Endothelial cell of umbilical vein (primary cell): ENCODE data around the gene ADGRD1. TPM values are rescaled to one million over a fixed set of nuclear protein-coding genes. Genes with fewer than 3 reads are reported as not detected.

Experiments
- BruUV-seq: library from RNA; stranded (reverse); fragments of 400-500 nt; replicated peaks from 2 replicates; lab custom pipeline; 2021; lab: Mats Ljungman, UMichigan
- CTCF ChIA-PET: fragments of 300-600, 350-600 bp; sonication (Branson Sonifier 250); formaldehyde crosslinking; loops from one replicate; lab custom pipeline; 2021; ENCODE audit warnings: antibody characterized with exemption, inconsistent platforms; lab: Charles Lee
- POLR2A ChIA-PET: fragments of 300-600, 350-600 bp; sonication (Branson Sonifier 250); formaldehyde crosslinking; loops from one replicate; lab custom pipeline; 2021; ENCODE audit warnings: antibody characterized with exemption, inconsistent platforms; lab: Charles Lee
- DNase-seq: peaks from one replicate; pipeline ENCODE4 v3.0.0-alpha.2; 2011; ENCODE audit warnings: low read depth, low spot score
- FAIRE-seq: peaks from 2 replicates; lab custom pipeline; 2011; peaks lifted over from hg19 to GRCh38; lab: Jason Lieb, UNC
- H2AFZ ChIP-seq: 2 replicates; pipeline ENCODE4 v1.6.0; 2012; ENCODE audit warnings: low read depth, low read length, control low read depth, inconsistent platforms
- H3K27ac ChIP-seq: 2 replicates; pipeline ENCODE4 v1.5.1; 2011; ENCODE audit warnings: low read depth, mild to moderate bottlenecking, control low read depth, low read length, moderate library complexity; ENCODE audit not compliant: insufficient read depth
- H3K27me3 ChIP-seq, 2 experiments: 2 replicates each; pipeline versions ENCODE4 v1.6.0 to v1.6.1; 2011; ENCODE audit warnings: low read length in 2 of 2, mixed read lengths in 1 of 2; ENCODE audit not compliant: control insufficient read depth in 2 of 2, insufficient read depth in 2 of 2
- H3K36me3 ChIP-seq, 2 experiments: 2 replicates in 1 of 2; 3 replicates in 1 of 2; pipeline ENCODE4 v1.5.1; 2011; ENCODE audit warnings: low read length in 2 of 2, mild to moderate bottlenecking in 1 of 2, moderate library complexity in 1 of 2; ENCODE audit not compliant: control insufficient read depth in 2 of 2, insufficient read depth in 2 of 2; ENCODE audit errors: extremely low read depth in 1 of 2
- H3K4me1 ChIP-seq: 3 replicates; pipeline ENCODE4 v1.5.1; 2011; ENCODE audit warnings: mild to moderate bottlenecking, low read length; ENCODE audit not compliant: control insufficient read depth, insufficient read depth; ENCODE audit errors: extremely low read depth
- H3K4me2 ChIP-seq: 2 replicates; pipeline ENCODE4 v1.6.1; 2011; ENCODE audit warnings: low read length, control low read depth, mixed read lengths; ENCODE audit not compliant: insufficient read depth
- H3K4me3 ChIP-seq, 3 experiments: fragments of 200-600 bp in 1 of 3; sonication (generic), shearing (Covaris generic) in 1 of 3; replicated peaks in 1 of 3; 2 replicates each; pipeline ENCODE4 v1.5.1; 2011 to 2016; ENCODE audit warnings: control low read depth in 3 of 3, low read length in 3 of 3, mild to moderate bottlenecking in 2 of 3, inconsistent platforms in 1 of 3, low read depth in 1 of 3, moderate library complexity in 1 of 3; ENCODE audit not compliant: insufficient read depth in 1 of 3
- H3K79me2 ChIP-seq: 2 replicates; pipeline ENCODE4 v1.6.0; 2012; ENCODE audit warnings: low read length, inconsistent platforms; ENCODE audit not compliant: control insufficient read depth, insufficient read depth
- H3K9ac ChIP-seq: replicated peaks from 2 replicates; pipeline ENCODE3; 2011; ENCODE audit warnings: low read length, control low read depth; ENCODE audit not compliant: insufficient read depth; ENCODE audit errors: extremely low read depth
- H3K9me1 ChIP-seq: replicated peaks from 3 replicates; pipeline ENCODE4 v1.6.0; 2011; ENCODE audit warnings: mild to moderate bottlenecking, low read length; ENCODE audit not compliant: control insufficient read depth, insufficient read depth; ENCODE audit errors: extremely low read depth
- H3K9me3 ChIP-seq: replicated peaks from 2 replicates; pipeline ENCODE4 v1.5.1; 2012; ENCODE audit warnings: low read length, inconsistent platforms; ENCODE audit not compliant: control insufficient read depth, insufficient read depth
- H4K20me1 ChIP-seq: replicated peaks from 2 replicates; pipeline ENCODE3; 2011; ENCODE audit warnings: mild to moderate bottlenecking, low read length; ENCODE audit not compliant: control insufficient read depth, insufficient read depth; ENCODE audit errors: extremely low read depth
- CTCF ChIP-seq, 2 donors: IDR thresholded peaks; 1 replicate in 1 of 2; 2 replicates in 1 of 2; pipeline ENCODE4 v1.5.1; 2011; ENCODE audit warnings: low read length in 2 of 2, mild to moderate bottlenecking in 2 of 2, moderate library complexity in 2 of 2, control low read depth in 1 of 2, inconsistent platforms in 1 of 2, low read depth in 1 of 2; ENCODE audit not compliant: insufficient read depth in 1 of 2; ENCODE audit errors: extremely low read depth in 1 of 2
- FOS ChIP-seq: IDR thresholded peaks from 2 replicates; pipeline ENCODE4 v1.6.1; 2011; ENCODE audit warnings: mild to moderate bottlenecking, low read length, moderate library complexity, borderline replicate concordance; ENCODE audit not compliant: insufficient read depth
- GATA2 ChIP-seq: IDR thresholded peaks from 2 replicates; pipeline ENCODE4 v1.7.0; 2011; ENCODE audit warnings: low read depth, mild to moderate bottlenecking, moderate library complexity, mixed read lengths, low read length; ENCODE audit not compliant: insufficient read length, insufficient read depth
- MAX ChIP-seq: IDR thresholded peaks from 2 replicates; pipeline ENCODE4 v1.6.1; 2011; ENCODE audit not compliant: insufficient read depth, insufficient read length
- MYC ChIP-seq: IDR thresholded peaks from one replicate; pipeline ENCODE4 v1.6.1; 2011; ENCODE audit warnings: mild to moderate bottlenecking, low read depth, low read length
- POLR2A ChIP-seq: IDR thresholded peaks from 2 replicates; pipeline ENCODE4 v1.6.1; 2012; ENCODE audit warnings: low read depth, mild to moderate bottlenecking, control low read depth, low read length
- dilution Hi-C: fragments of 300-500 bp; cut with MboI; formaldehyde crosslinking; loops from one replicate; pipeline ENCODE4 v1.15.0; 2019; ENCODE audit warnings: low sequenced_read_pairs; ENCODE audit not compliant: extremely low pct_ligation_motif_present
- intact Hi-C: fragments of 100-400 bp; cut with micrococcal nuclease; formaldehyde crosslinking; loops from one replicate; pipeline ENCODE4 v1.10.0; 2022
- polyA plus RNA-seq, 4 experiments: library from polyadenylated mRNA; depleted of rRNA in 3 of 4; stranded (reverse) in 3 of 4; unstranded in 1 of 4; fragments of >200 nt; gene quantifications; 2 replicates each; pipeline versions ENCODE4 v1.2.1 to v1.2.3, GENCODE V29; 2011 to 2012; ENCODE audit warnings: missing spikeins in 1 of 4
- total RNA-seq: library from RNA; stranded (reverse); gene quantifications from 2 replicates; pipeline ENCODE4 v1.2.3, GENCODE V29; 2021

ADGRD1 gene
- total and polyA plus RNA-seq, 2 donors (not counting 3 experiments of a cell fraction or from before 2014, with no cell fraction given), result 0.07 TPM; not detected in 1

- Histone ChIP-seq H3K4me1 (no peaks in the 10 kb centered on the region), H3K9me3 (no peaks in the 10 kb centered on the region), H3K4me2 (no peak overlapping the region), H3K27me3 (no peaks in the 10 kb centered on the region), H3K27ac (no peak overlapping the region), H4K20me1 (no peaks in the 10 kb centered on the region), H3K9ac (no peak overlapping the region), H3K9me1 (no peaks in the 10 kb centered on the region), H3K4me3 (no peak overlapping the region), H2AFZ (no peak overlapping the region), H3K79me2 (no peaks in the 10 kb centered on the region), H3K36me3 (no peaks in the 10 kb centered on the region)
- DNase-seq, result no peak
- FAIRE-seq, result no peak
- TF ChIP-seq MAX, result no peak
- TF ChIP-seq POLR2A, result no peak
- no peak for TF ChIP-seq CTCF (IDR thresholded peaks at IDR 0.05; ENCODE audit: extremely low read depth in 1 of 2, insufficient read depth in 1 of 2, low read depth in 1 of 2, low read length in 2 of 2)
- no peak for TF ChIP-seq FOS
- TF ChIP-seq MYC, result no peak
- no peak for TF ChIP-seq GATA2
- intact Hi-C loops, result no loop called here
- POLR2A ChIA-PET, result no interaction called here
- CTCF ChIA-PET, result no interaction called here
- dilution Hi-C loops, result no loop called here
- no TSS peak for BruUV-seq
These were observed 2.3 kb downstream of the ADGRD1 start for GRCh38 chr12:130956009-130956408.
